HG02973 (cell line): ENCODE results near the gene FBXO2.
"Not testable (repeated sequence)": the region's sequence is repeated elsewhere in the genome, so short reads cannot be mapped to it uniquely, and the experiment has no call there.

Source experiments
- ATAC-seq: cut with Tn5 transposase; IDR thresholded peaks from one replicate; pipeline ENCODE4 v1.9.1; 2021; ENCODE audit warnings: moderate library complexity; ENCODE audit not compliant: unreplicated experiment

The FBXO2 gene

DNA sequence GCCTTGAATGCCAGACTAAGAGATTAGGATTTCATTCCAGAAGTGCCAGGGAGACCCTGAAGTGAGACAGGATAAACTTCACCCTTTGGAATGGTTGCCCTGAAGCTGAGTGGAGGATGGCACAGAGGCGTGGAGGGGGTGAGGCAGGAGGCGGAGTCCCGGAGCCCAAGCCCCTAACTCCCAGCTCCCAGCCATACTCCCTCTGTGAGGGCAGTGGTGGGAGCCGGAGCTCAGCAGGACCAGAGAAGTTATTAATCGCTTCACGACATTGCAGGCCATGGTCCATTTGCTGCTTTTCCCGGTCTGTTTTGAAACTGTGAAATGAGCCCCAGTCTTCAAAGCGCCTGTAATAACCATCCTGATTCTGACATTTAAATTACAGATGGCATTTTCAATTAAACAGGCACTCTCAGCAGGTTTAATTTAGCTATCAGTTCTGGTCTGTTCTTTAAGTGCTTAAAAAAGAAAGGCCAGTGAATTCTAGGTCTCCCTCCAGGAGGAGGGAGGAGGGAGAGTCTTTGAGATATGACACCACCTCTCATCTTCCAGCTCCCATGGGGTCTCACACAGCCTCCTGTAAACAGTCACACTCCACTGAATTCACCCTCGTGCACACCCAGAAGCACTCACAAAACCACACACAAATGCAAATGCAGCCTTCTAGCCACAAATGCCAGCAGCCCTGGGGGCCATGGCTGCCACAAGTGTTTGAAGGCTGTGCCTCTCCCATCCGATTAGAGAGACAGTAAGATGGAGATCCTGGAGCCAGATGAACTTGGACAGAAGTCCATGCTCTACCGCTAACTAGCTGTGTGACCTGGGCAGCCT is 19.6 kb downstream of the FBXO2 start:
- ATAC-seq: no peak

GRCh38 chr1:11629184-11630016 is 24.8 kb downstream of the FBXO2 start:
- ATAC-seq: no peak

DNA sequence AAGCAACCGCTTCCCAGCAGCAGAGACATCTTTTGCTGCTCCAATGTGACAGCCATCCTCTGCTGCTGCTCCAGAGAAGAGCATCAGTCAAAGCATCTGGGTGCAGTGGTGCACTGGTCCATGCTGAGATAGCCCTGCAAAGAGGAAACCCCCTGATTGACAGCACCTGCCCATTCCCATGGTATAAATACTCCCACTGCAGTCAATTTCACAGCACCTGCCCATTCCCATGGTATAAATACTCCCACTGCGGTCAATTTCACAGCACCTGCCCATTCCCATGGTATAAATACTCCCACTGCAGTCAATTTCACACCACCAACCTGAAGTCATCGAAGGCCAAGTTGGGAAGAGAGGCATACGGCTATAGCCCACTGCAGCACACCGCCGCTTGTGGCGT is 25.5 kb downstream of the FBXO2 start:
- ATAC-seq: no peak

DNA sequence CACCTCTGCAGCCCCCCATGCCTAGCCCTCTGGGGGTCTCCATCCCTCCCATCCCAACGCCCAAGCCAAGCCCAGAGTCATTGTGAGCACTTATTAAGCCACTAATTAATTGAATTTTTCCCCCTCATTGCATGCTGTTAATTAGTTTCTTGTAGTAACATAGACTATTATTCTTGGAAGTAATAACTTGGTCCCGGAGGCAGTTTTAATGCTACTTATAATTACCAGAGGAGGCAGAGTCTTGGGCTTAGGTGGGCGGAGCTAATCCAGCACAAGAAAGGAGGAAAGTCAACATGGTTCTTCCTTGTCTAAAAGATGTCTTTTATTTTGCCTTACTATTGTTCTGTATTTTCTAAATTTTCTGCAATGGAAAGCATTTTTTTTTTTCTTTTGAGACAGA is 27.7 kb downstream of the FBXO2 start:
- ATAC-seq: no peak

DNA sequence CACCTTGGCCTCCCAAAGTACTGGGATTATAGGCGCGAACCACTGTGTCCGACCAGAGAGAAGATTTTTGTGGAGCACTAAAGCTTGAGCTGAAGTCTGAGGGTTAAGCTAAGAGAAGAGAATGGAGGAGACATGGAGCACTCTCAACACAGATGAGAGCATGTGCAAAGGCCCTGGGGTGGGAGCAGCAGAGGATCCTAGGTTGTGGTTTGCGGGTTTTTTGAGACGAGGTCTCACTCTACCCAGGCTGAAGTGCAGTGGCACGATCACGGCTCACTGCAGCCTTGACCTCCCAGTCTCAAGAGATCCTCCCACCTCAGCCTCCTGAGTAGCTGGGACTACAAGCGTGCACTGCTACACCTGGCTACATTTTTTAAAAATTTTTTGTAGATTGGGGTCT is 30.5 kb downstream of the FBXO2 start:
- ATAC-seq: no peak

- ATAC-seq: no peak
Measured at GRCh38 chr1:11622398-11622797, 31.8 kb downstream of the FBXO2 start.

DNA sequence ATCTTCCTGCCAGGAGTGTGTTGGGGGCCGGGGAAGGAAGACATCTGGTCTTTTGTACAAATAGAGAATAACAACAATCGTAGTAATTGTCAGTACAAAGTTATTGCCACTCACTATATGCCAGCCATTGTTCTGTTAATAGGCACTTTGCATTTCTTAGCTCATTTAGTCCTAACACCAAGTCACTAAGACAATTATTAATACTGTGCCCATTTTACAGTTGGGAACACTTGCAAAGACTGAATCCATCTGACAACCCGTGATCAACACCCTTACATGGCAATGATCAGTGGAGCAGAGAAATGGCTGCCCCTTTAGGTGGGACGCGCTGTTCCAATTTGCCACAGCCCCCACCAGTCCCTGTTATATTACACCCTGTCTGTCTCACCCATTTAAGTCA is 33.3 kb downstream of the FBXO2 start:
- ATAC-seq: no peak

GRCh38 chr1:11620405-11620804 is 33.8 kb downstream of the FBXO2 start:
- ATAC-seq: no peak

DNA sequence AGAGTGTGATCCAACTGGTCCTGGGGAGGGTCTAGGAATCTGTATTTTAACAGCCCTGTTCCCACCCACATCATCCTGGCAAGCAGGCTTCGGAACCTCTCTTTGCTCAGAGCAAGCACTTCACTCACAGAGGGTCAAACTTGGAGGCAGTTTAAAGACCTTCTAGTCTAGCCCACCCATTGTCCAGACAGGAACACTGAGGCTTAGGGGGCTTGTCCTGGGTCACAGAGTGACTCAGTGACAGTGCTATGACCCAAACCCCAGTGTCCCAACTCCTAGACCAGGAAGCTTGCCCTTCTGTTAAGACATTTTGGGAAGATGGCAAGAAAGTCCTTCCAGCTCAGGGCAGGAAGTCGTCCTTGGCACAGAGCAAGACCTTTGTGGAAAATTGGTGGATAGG is 36.5 kb downstream of the FBXO2 start:
- no peak for ATAC-seq

DNA sequence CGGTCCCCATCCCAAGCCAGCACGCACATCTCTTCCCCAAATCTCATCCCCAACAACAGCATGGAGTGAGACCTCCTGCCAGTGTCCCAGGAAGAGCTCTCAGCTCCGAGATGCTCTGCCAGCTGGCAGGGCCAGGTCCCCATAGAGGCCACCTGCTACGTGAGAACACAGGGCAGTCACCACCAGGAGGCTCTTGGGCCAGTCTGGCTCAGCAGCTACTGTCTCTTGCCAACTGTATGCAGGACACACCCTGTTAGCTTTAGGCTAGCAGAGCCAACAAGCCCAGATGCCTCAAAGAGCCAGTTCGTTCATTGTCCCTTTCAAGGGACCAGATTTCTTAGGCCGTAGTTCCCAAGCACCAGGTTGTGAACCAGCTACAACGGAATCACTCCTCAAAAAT is 36.9 kb downstream of the FBXO2 start:
- no peak for ATAC-seq

GRCh38 chr1:11616766-11617165 is 37.5 kb downstream of the FBXO2 start:
- ATAC-seq: no peak

GRCh38 chr1:11615090-11615489 is 39.1 kb downstream of the FBXO2 start:
- no peak for ATAC-seq

- no peak for ATAC-seq
Measured at GRCh38 chr1:11613347-11613746, 40.9 kb downstream of the FBXO2 start.

- ATAC-seq: no peak
Measured at GRCh38 chr1:11611638-11612327, 42.4 kb downstream of the FBXO2 start.

- no peak for ATAC-seq
Measured at GRCh38 chr1:11610629-11611180, 43.5 kb downstream of the FBXO2 start.

DNA sequence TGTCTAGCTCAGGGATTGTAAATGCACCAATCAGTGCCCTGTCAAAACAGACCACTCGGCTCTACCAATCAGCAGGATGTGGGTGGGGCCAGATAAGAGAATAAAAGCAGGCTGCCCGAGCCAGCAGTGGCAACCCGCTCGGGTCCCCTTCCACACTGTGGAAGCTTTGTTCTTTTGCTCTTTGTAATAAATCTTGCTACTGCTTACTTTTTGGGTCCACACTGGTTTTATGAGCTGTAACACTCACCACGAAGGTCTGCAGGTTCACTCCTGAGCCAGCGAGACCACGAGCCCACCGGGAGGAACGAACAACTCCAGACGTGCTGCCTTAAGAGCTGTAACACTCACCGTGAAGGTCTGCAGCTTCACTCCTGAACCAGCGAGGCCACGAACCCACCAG is 44.9 kb downstream of the FBXO2 start:
- ATAC-seq: not testable (repeated sequence)

- not testable (repeated sequence) for ATAC-seq
Measured at GRCh38 chr1:11608596-11609130, 45.6 kb downstream of the FBXO2 start.

DNA sequence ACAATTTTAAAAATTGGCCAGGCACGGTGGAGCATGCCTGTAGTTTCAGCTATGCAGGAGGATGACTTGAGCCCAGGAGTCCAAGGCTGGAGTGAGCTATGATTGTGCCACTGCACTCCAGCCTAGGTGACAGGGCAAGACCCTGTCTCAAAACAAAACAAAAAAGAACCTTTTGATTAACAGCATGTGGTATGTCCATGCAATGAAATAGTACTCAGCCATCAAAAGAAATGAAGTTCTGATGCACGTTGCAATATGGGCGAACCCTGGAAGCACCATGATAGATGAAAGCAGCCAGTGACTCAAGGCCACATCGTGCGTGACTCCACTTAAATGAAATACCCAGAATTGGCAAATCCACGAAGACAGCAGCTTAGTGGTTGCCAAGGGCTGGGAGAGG is 47.5 kb downstream of the FBXO2 start:
- ATAC-seq: no peak

GRCh38 chr1:11602981-11603380 is 51.2 kb downstream of the FBXO2 start:
- ATAC-seq: no peak

- no peak for ATAC-seq
Measured at GRCh38 chr1:11602424-11602823, 51.8 kb downstream of the FBXO2 start.

DNA sequence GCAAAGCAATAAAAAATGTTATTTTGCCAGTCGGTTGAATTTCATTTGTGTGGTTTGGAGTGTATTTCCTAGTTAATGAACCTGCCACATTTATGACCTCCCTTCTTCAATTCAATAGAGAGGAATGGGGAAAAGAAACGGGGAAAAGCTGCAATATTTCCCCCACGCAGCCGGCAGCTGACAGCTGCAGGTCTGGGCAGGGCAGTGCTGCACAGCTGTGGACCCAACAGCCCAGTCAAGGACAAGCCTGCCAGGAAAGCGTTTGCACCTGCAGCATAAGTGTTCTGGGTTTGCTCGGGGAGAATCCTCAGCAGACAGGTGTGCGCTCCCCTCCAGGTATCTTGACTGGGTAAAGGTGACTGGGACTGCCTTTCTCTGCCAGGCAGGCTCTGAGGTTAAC is 53.4 kb downstream of the FBXO2 start:
- no peak for ATAC-seq
